GM21381 (cell line): ENCODE data around the gene APBB3.

ENCODE experiments used
- ATAC-seq: cut with Tn5 transposase; IDR thresholded peaks from one replicate; pipeline ENCODE4 v1.9.1; 2021; ENCODE audit warnings: mild to moderate bottlenecking, moderate library complexity; ENCODE audit not compliant: unreplicated experiment

Gene APBB3

GRCh38 chr5:140576776-140577201 lies 12.4 kb upstream of the APBB3 start:
- no peak for ATAC-seq

- ATAC-seq, result no peak
Measured at GRCh38 chr5:140575309-140575708, 10.9 kb upstream of the APBB3 start.

- no peak for ATAC-seq
Measured at GRCh38 chr5:140574165-140574564, 9.8 kb upstream of the APBB3 start.

- no peak for ATAC-seq
Measured at GRCh38 chr5:140573683-140574082, 9.3 kb upstream of the APBB3 start.

GRCh38 chr5:140571105-140571504 lies 6.7 kb upstream of the APBB3 start:
- ATAC-seq, result no peak

GRCh38 chr5:140570488-140570887 lies 6.1 kb upstream of the APBB3 start:
- ATAC-seq, result no peak

- ATAC-seq, result no peak
Measured at GRCh38 chr5:140570058-140570457, 5.7 kb upstream of the APBB3 start.

GRCh38 chr5:140569197-140569596 lies 4.8 kb upstream of the APBB3 start:
- ATAC-seq, result peak; percentile 21

GRCh38 chr5:140568443-140569063 lies 4.2 kb upstream of the APBB3 start:
- ATAC-seq, result no peak

- ATAC-seq, result no peak
Measured at GRCh38 chr5:140567871-140568270, 3.5 kb upstream of the APBB3 start.

- ATAC-seq, result no peak
Measured at GRCh38 chr5:140567136-140567818, 2.9 kb upstream of the APBB3 start.

- ATAC-seq, result no peak
Measured at GRCh38 chr5:140566665-140567064, 2.3 kb upstream of the APBB3 start.

GRCh38 chr5:140565780-140566095 lies 1.3 kb upstream of the APBB3 start:
- ATAC-seq, result no peak

GRCh38 chr5:140565024-140565779 lies 804 bp upstream of the APBB3 start:
- ATAC-seq, result no peak

- no peak for ATAC-seq
Measured at GRCh38 chr5:140563596-140563995, 802 bp downstream of the APBB3 start.

- ATAC-seq, result no peak
Measured at GRCh38 chr5:140561753-140562523, 2.5 kb downstream of the APBB3 start.

GRCh38 chr5:140560227-140560626 lies 4.2 kb downstream of the APBB3 start:
- ATAC-seq, result no peak

- ATAC-seq, result no peak
Measured at GRCh38 chr5:140558542-140558941, 5.9 kb downstream of the APBB3 start.

- no peak for ATAC-seq
Measured at GRCh38 chr5:140557965-140558364, 6.4 kb downstream of the APBB3 start.

- peak; percentile 97 for ATAC-seq
Measured at GRCh38 chr5:140557136-140557805, 7.1 kb downstream of the APBB3 start, which contains the start of gene SRA1. Gene SRA1 (minus strand): TSS chr5:140557473. CDS start chr5:140557452, 21 bp downstream.

- ATAC-seq, result no peak
Measured at GRCh38 chr5:140556438-140556837, 8.0 kb downstream of the APBB3 start.
